T-helper 1 cell treated with Interleukin-12 subunit alpha and Interleukin-12 subunit beta and Interleukin-4 antibody, amounts not matched to agents 30 μg/mL and 1 μg/mL, for 36 hours (primary cell): ENCODE data around the gene CACNA1G.

Experiments used
- H3K27ac Mint-ChIP-seq: one replicate; pipeline ENCODE4 v1.8.0; 2021; ENCODE audit warnings: mild to moderate bottlenecking, mixed read lengths
- H3K27me3 Mint-ChIP-seq: one replicate; pipeline ENCODE4 v1.8.0; 2021; ENCODE audit warnings: low read depth, mixed read lengths
- H3K36me3 Mint-ChIP-seq: one replicate; pipeline ENCODE4 v1.8.0; 2021; ENCODE audit warnings: low read depth, mixed read lengths
- H3K4me1 Mint-ChIP-seq: one replicate; pipeline ENCODE4 v1.8.0; 2021; ENCODE audit warnings: low read depth, mixed read lengths
- H3K4me3 Mint-ChIP-seq: one replicate; pipeline ENCODE4 v1.8.0; 2021; ENCODE audit warnings: mild to moderate bottlenecking, moderate library complexity, mixed read lengths
- H3K9me3 Mint-ChIP-seq: one replicate; pipeline ENCODE4 v1.8.0; 2021; ENCODE audit warnings: mixed read lengths

The CACNA1G gene

DNA sequence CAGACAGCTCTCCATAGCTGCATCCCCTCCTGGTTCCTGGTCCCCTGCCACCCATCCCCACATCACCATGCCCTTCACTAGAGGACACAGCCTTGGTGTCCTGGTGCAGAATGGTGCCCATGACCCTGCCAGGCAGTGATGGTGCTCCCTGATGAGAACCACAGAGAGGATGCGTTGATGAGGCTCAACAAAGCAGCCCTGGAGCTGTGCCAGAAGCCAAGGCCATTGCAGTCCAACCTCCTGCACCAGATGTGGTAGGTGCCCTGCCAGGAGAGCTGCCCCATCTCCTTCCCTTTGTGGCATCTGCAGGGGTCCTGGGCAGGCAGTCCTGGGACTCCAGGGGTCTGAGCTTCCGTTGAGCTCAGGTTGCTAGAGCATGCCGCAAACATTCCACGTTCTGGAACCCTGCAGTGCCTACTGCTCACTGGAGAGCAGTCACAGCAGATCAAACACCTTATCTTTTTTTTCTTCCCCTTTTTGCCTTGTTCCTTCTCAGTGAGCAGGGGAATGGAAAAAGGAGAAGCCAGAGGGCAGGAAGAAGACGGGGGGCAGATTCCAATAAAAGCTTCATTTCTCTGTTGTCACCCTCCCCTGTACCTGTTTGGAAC lies 33.3 kb upstream of the CACNA1G start:
- H3K4me3 Mint-ChIP-seq: no peak overlapping the region
- H3K27ac Mint-ChIP-seq: no peak overlapping the region
- no peaks in the 10 kb centered on the region for H3K9me3 Mint-ChIP-seq
- H3K4me1 Mint-ChIP-seq: no peaks in the 10 kb centered on the region
- peaks cover 25% of the 10 kb centered on the region for H3K27me3 Mint-ChIP-seq
- no peaks in the 10 kb centered on the region for H3K36me3 Mint-ChIP-seq

DNA sequence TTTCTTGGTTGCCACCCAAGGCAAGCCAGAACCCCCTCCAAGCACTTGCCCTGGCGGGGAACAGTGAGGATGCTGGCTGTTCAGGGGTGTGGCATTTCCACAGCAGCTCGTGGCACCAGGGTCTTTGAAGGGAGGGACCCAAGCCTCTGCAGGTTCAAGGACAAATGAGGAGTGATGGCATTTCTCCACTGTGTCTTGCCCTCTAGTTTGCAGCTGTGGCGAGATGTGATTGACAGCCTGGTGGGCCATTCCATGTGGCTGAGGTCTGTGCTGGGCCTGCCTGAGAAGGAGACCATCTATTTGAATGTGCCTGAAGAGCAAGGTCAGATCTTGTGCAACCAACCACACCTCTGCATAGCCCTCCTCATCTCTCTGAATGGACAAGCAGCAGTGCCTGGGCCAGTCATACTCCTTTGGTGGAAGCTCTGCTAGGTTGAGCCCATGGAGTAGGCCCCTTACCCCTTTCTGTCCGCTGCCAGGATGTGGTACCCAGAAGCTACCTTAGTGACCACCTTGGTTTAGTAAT lies 32.5 kb upstream of the CACNA1G start:
- H3K27ac Mint-ChIP-seq: no peak overlapping the region
- H3K9me3 Mint-ChIP-seq: no peaks in the 10 kb centered on the region
- peaks cover 30% of the 10 kb centered on the region for H3K27me3 Mint-ChIP-seq
- H3K4me1 Mint-ChIP-seq: no peaks in the 10 kb centered on the region
- H3K4me3 Mint-ChIP-seq: no peak overlapping the region
- no peaks in the 10 kb centered on the region for H3K36me3 Mint-ChIP-seq

DNA sequence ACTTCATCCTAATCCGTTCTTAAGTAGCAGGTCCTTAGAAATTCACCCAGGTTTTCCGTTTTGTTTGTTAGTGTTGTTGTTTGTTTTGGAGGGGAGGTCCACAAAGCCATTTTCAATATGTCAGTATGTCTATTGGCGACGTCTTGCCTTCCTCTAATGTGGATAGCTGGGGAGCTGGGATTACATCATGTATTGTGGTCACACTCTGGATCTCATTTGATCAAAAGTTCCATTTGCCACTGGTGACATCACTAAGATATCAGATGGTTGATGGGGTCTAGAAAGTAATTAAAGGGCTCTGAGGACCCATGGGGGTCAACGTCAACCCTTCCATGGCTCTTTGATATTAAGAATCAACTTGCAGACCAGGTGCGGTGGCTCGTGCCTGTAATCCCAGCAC lies 30.7 kb upstream of the CACNA1G start:
- Mint-ChIP-seq H3K4me3 (no peak overlapping the region), H3K27me3 (peaks cover 48% of the 10 kb centered on the region), H3K9me3 (no peaks in the 10 kb centered on the region), H3K27ac (no peak overlapping the region), H3K4me1 (peaks cover 3% of the 10 kb centered on the region), H3K36me3 (no peaks in the 10 kb centered on the region)

DNA sequence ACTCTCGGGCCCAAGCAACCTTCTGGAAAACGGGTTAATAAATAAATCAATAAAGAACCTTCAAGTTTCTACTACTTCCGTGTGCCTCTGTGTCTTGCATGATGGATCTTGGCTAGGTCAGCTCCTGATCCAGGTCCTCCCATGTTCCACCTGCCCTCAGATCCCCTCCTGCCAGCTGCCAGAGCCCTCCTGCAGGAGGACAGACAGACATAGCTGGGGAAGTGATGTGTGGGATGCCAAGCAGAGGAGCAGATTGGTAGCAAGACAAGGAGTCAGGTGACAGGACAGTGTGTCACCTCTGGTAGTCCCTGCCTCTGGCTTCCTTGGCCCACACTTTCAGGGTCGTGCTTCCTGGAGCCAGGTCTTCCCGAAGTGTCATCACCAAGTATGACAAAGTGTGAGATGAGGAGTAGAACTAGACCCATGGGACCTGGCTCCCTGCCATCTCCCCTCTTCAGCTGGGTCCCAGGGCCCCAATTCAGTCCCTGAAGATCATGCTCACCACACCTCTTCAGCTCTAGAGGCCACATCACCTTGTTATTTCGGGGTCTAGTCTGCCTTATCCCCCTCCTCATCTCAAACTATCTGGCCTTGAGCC lies 29.0 kb upstream of the CACNA1G start:
- Mint-ChIP-seq H3K4me3 (no peak overlapping the region), H3K4me1 (peaks cover 3% of the 10 kb centered on the region), H3K36me3 (no peaks in the 10 kb centered on the region), H3K27me3 (peaks cover 57% of the 10 kb centered on the region), H3K9me3 (no peaks in the 10 kb centered on the region), H3K27ac (no peak overlapping the region)

DNA sequence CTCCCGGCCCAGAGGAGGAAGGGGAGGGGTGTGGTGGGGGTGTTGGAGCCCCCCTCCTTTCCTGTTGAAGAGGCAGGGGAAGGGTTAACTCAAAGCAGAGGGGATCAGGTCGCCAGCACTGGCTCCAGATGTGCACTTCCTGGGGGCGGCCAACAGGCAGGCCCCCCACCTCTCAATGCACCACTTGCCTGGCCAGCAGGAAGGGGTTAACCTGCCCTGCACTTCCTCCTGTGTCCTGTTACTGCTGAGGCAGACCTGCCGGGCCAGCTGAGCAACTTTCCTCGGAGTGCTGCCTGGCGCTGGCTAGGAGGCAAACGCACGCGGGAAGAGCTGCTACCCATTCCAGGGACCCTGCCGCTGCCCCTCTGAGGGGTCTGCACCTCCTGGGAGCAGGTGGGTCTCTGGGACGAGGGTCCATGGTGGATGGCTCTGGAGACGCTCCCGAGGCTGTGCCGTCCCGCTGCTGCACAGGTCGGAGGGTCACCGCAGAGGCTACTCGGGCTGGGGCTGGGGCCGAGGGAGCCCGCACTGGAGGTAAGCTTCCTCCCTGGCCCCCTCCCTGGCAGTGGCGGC lies 28.0 kb upstream of the CACNA1G start, which contains the start of gene EPN3:
EPN3 (plus strand) TSS at position 284 of the 573 bp plus-strand sequence. CDS start 3,822 bp downstream, outside the sequence.
- Mint-ChIP-seq H3K36me3 (no peaks in the 10 kb centered on the region), H3K4me1 (peaks cover 3% of the 10 kb centered on the region), H3K27me3 (peaks cover 57% of the 10 kb centered on the region), H3K4me3 (no peak within 1 kb of the TSS), H3K27ac (no peak within 1 kb of the TSS), H3K9me3 (no peaks in the 10 kb centered on the region)

DNA sequence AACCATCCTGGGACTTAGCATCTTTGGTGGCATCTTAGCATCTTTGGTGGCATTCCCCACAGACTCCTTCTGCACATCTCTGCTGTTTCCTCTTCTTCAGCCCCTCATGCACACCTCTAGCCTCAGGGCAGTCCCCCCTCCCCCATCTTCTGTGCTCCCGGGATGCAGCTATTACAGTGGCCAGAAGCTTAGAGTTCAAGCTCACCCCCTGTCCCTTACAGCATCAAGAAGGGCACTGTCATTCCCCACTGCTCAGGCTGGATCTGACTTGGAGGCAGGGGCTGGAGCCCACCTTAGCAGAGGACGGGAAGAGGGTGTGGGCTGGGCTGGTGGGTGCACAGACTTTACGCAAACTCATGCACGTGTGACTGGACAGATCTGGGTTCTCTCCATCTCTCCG lies 27.3 kb upstream of the CACNA1G start:
- Mint-ChIP-seq H3K27ac (no peak overlapping the region), H3K36me3 (no peaks in the 10 kb centered on the region), H3K4me1 (peaks cover 3% of the 10 kb centered on the region), H3K27me3 (peaks cover 57% of the 10 kb centered on the region), H3K9me3 (no peaks in the 10 kb centered on the region), H3K4me3 (no peak overlapping the region)

DNA sequence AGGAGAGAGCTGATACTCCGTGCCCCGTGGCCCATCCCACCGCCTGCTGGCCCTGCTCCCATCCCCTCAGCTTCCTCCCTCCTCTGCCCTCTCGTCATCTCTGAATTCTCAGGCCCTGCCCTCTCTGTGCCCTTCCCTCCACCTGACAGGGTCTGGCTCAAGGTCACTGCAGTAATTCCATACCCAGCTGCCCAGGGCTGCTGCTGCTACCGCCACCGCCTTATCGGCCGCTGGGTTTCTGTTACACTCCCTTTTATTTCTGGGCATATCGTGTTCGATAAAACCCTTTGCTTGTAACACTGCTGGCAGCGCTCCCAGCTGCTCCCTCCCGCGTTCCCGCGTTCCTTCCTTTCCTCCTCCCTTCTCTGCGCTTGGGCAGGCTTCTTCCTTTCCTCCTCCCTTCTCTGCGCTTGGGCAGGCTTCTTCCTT lies 26.8 kb upstream of the CACNA1G start:
- Mint-ChIP-seq H3K27me3 (peaks cover 57% of the 10 kb centered on the region), H3K4me3 (no peak overlapping the region), H3K4me1 (peaks cover 3% of the 10 kb centered on the region)

DNA sequence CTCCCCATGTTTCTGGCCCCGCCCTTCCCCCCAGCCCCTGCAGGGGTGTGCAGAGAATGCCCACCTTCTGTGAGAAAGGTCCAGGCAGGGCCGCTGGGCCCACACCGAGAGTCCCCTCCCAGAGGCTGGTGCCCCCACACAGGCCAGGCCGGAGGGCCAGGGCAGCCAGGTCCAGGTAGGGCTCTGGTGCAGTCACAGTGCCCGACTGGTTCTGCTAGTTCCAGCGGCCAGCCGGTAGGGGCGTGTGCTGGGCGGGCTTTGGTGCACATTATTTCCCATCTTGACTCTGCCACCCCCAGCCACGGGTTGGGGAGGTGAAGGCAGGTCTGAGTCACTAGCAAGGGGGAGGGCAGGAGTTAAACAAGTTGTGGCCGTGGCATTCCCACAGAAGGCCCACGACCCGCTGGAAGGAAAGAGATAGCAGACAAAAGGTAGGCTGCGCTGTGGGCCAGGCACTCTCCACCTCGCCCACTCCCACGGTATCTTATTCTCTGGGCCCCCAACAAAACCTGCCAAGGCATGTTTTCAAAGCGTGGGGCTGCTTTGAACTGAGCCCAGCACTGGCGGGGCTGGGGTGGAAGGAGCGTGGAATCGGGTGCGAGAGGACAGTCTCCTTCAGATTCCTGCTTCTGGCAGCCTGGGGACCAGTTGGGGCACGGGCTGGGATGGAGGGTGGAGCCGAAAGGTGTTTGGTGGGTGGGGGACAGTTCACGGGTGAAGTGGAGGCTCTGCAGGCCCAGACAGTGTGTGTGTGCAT lies 26.1 kb upstream of the CACNA1G start:
- Mint-ChIP-seq H3K27ac (no peak overlapping the region), H3K36me3 (no peaks in the 10 kb centered on the region), H3K4me3 (no peak overlapping the region), H3K27me3 (peaks cover 53% of the 10 kb centered on the region), H3K9me3 (no peaks in the 10 kb centered on the region), H3K4me1 (peaks cover 3% of the 10 kb centered on the region)

More for the DNA sequence above, 26.8 kb upstream of the CACNA1G start:
- H3K27ac Mint-ChIP-seq: no peak overlapping the region
- no peaks in the 10 kb centered on the region for H3K36me3 Mint-ChIP-seq
- H3K9me3 Mint-ChIP-seq: no peaks in the 10 kb centered on the region

DNA sequence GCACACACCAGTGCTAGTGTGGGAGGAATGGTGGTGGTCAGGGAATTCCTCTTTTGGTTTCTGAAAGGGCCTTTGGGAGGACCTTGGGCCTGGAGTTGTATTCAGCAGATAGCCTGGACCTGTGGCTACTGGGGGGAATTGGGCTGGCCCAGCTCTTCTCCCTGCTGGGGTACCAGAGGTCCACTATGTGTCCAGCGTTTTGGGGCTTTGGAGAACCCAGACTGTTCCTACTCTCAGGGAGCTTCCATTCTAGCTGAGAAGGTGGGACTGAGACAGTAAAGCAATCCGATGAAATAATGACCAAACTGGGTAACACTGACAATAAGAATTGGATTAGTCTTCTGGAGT lies 25.6 kb upstream of the CACNA1G start:
- peaks cover 3% of the 10 kb centered on the region for H3K4me1 Mint-ChIP-seq
- H3K4me3 Mint-ChIP-seq: no peak overlapping the region
- H3K27me3 Mint-ChIP-seq: peaks cover 48% of the 10 kb centered on the region
- no peaks in the 10 kb centered on the region for H3K9me3 Mint-ChIP-seq
- no peaks in the 10 kb centered on the region for H3K36me3 Mint-ChIP-seq
- H3K27ac Mint-ChIP-seq: no peak overlapping the region

DNA sequence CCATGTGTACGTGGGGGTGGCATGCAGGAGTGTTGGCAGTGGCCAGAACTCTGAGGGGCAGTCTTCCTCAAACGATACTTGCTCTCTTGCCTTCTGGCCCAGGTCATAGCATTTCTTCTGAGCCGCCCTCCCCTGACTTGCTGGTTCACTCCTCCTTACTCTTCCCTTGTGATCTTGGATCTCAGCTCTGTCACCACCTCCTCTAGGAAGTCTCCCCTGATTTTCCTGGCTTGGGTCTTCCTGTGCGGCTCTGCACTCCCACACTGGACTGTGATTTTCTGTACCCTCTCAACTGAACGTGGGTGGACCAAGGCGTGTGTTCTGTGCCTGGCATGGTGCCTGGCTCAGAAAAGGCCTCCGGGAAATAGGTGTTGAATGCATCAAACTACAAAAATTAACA lies 25.1 kb upstream of the CACNA1G start:
- Mint-ChIP-seq H3K27ac (no peak overlapping the region), H3K36me3 (no peaks in the 10 kb centered on the region), H3K4me3 (no peak overlapping the region), H3K9me3 (no peaks in the 10 kb centered on the region), H3K27me3 (peaks cover 47% of the 10 kb centered on the region), H3K4me1 (peaks cover 3% of the 10 kb centered on the region)

DNA sequence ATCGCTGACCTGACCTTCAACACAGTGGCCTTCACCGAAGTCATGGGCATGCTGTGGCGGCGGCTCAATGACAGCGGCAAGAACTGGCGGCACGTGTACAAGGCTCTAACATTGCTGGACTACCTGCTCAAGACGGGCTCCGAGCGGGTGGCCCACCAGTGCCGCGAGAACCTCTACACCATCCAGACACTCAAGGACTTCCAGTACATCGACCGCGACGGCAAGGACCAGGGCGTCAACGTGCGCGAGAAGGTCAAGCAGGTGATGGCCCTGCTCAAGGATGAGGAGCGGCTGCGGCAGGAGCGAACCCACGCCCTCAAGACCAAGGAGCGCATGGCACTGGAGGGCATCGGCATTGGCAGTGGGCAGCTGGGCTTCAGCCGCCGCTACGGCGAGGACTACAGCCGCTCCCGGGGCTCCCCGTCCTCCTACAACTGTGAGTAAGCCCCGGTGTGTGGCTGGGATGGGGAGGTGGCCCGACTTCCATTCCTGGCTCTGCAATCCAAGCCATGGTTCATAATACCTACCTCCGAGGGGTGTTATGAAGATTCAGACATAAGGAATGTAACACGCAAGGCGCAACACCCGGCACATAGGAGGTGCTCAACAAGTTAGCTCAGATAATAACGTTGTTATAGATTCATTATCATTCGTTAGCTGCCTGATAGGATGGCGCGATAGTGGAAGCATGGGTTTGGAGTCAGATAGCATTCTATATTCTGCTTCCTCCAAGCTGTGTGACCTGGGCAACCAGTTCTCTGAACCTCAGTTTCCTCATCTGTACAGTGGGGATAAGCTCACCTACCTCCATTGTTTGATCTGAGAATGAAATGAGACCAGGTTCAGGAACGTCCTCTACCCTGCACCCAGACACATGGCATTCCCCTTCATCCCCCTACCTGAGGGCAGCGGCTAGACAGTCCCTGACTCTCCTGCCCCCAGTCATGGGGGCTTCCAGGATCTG lies 23.6 kb upstream of the CACNA1G start:
- Mint-ChIP-seq H3K27ac (no peak overlapping the region), H3K36me3 (no peaks in the 10 kb centered on the region), H3K4me3 (no peak overlapping the region), H3K27me3 (peaks cover 35% of the 10 kb centered on the region), H3K9me3 (no peaks in the 10 kb centered on the region), H3K4me1 (peaks cover 6% of the 10 kb centered on the region)

DNA sequence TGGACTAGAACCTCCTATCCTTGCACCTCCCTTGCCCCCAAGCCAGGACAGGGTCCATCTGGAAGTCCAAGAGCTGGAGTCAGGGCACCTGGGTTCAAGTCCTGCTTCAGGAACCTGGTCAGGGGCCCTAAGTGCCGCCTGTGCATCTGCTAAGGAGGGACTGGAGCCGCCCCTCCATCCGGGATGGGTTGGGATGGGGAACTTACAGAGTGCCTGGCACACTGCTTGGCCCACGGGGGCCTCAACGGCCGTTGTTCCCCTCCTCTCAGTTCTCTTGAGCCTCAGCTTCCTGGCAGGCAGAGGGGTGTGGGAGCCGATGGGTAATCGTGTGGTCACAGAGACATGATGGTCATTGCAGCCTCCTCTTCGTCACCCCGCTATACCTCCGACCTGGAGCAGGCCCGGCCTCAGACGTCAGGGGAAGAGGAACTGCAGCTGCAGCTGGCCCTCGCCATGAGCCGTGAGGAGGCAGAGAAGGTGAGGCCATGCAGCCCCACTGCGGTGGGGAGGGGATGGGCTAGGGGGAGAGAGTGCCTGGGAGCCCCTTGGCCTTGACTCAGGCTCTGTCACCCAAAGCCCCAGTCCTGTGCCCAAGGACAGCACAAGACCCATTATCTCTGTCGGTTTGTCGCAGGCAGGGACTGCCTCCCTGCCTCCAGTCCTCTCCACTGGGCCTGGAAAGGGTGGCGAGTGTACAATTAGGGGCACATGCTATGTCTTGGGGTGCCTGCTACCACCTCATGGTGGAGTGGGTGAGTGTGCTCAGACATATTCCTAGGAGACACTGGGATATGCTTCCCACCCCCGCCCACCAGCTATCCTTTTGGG lies 22.6 kb upstream of the CACNA1G start:
- H3K4me3 Mint-ChIP-seq: no peak overlapping the region
- H3K27ac Mint-ChIP-seq: no peak overlapping the region
- H3K9me3 Mint-ChIP-seq: no peaks in the 10 kb centered on the region
- peaks cover 12% of the 10 kb centered on the region for H3K4me1 Mint-ChIP-seq
- peaks cover 27% of the 10 kb centered on the region for H3K27me3 Mint-ChIP-seq
- H3K36me3 Mint-ChIP-seq: no peaks in the 10 kb centered on the region
